ENCODE data around the gene CDC42SE2. TPM values are rescaled to one million over a fixed set of nuclear protein-coding genes. Genes with fewer than 3 reads are reported as not detected.

CDC42SE2 gene
- total and polyA plus RNA-seq, 2 donors, result 18.6 to 45.5 TPM

GRCh38 chr5:131361677-131362315, 97.9 kb downstream of the CDC42SE2 start:
- H3K27ac ChIP-seq (ENCODE audit: low read depth), result no peak overlapping the region
- DNase-seq (ENCODE audit: extremely low spot score), result no peak
- no peak overlapping the region for H3K4me3 ChIP-seq (ENCODE audit: low read depth, low read length)
- 90% methylated on average over 15 of the region's 15 CpGs for WGBS
- no peaks in the 10 kb centered on the region for H3K4me1 ChIP-seq (ENCODE audit: insufficient read depth)
- peaks cover 3% of the 10 kb centered on the region for H3K36me3 ChIP-seq (ENCODE audit: insufficient read depth)

GRCh38 chr5:131363811-131364506, 100.1 kb downstream of the CDC42SE2 start:
- 85% methylated on average over 6 of the region's 6 CpGs for WGBS
- no peak overlapping the region for H3K27ac ChIP-seq (ENCODE audit: low read depth)
- no peaks in the 10 kb centered on the region for H3K4me1 ChIP-seq (ENCODE audit: insufficient read depth)
- peaks cover 3% of the 10 kb centered on the region for H3K36me3 ChIP-seq (ENCODE audit: insufficient read depth)
- no peak overlapping the region for H3K4me3 ChIP-seq (ENCODE audit: low read depth, low read length)
- no peak for DNase-seq (ENCODE audit: extremely low spot score)

DNA sequence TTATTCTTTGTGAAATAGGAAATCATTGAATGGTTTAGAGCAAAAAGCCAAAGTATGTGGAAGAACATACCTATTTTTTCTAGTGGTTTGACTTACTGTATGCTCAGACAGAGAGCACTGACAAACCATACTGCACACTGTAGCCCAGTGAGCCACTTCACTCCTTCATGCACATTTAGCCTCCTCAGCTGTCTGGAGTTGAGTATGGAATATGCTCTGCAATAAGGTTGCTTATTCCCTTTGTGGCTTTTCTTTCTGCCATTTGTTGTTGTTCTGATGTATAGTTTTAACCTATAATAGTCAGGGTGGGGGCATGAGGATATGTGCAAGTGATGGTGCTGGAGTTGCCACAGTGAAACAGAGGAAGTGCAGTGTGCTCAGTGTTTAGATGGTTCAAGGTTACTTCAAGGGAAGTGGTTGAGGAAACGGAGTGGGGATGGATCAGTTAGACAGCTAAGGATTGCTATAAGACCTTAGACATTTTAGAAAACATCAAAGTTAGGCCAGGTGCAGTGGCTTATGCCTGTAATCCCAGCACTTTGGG, 100.7 kb downstream of the CDC42SE2 start:
- Histone ChIP-seq H3K36me3 (ENCODE audit: insufficient read depth) (no peaks in the 10 kb centered on the region), H3K27ac (ENCODE audit: low read depth) (no peak overlapping the region), H3K4me1 (ENCODE audit: insufficient read depth) (no peaks in the 10 kb centered on the region), H3K4me3 (ENCODE audit: low read depth, low read length) (no peak overlapping the region)
- 82% methylated on average over 1 of the region's 1 CpG for WGBS
- no peak for DNase-seq (ENCODE audit: extremely low spot score)

- H3K4me1 ChIP-seq (ENCODE audit: insufficient read depth), result no peaks in the 10 kb centered on the region
- H3K36me3 ChIP-seq (ENCODE audit: insufficient read depth), result no peaks in the 10 kb centered on the region
- DNase-seq (ENCODE audit: extremely low spot score), result no peak
- H3K27ac ChIP-seq (ENCODE audit: low read depth), result no peak overlapping the region
- 93% methylated on average over 3 of the region's 3 CpGs for WGBS
- H3K4me3 ChIP-seq (ENCODE audit: low read depth, low read length), result no peak overlapping the region
Measured at GRCh38 chr5:131366428-131366827, 102.6 kb downstream of the CDC42SE2 start.

- WGBS, result 95% methylated on average over 4 of the region's 4 CpGs
Measured at GRCh38 chr5:131367219-131367860, 103.5 kb downstream of the CDC42SE2 start.

DNA sequence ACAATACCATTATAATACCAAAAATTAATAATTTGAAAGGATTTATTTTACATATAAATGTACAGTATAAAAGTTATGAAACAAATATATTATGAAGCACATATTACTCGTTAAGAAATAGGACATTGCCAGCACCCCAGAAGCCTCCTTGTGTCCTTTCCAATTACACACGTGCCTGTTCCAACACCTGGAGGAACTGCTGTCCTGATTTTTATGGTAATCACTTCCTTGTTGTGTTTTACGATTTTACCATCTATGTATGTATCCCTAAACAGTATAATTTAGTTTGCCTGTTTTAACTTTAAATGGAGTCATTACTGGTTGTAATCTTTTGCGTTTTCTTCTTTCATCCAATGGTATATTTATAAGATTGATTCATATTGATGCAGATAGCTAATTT, 105.0 kb downstream of the CDC42SE2 start:
- no peak overlapping the region for H3K27ac ChIP-seq (ENCODE audit: low read depth)
- H3K4me3 ChIP-seq (ENCODE audit: low read depth, low read length), result no peak overlapping the region
- no peaks in the 10 kb centered on the region for H3K36me3 ChIP-seq (ENCODE audit: insufficient read depth)
- 88% methylated on average over 4 of the region's 4 CpGs for WGBS
- H3K4me1 ChIP-seq (ENCODE audit: insufficient read depth), result no peaks in the 10 kb centered on the region
- DNase-seq (ENCODE audit: extremely low spot score), result no peak

More at GRCh38 chr5:131367219-131367860, 103.5 kb downstream of the CDC42SE2 start:
- H3K36me3 ChIP-seq (ENCODE audit: insufficient read depth), result no peaks in the 10 kb centered on the region
- DNase-seq (ENCODE audit: extremely low spot score), result no peak
- H3K4me1 ChIP-seq (ENCODE audit: insufficient read depth), result no peaks in the 10 kb centered on the region
- no peak overlapping the region for H3K27ac ChIP-seq (ENCODE audit: low read depth)
- H3K4me3 ChIP-seq (ENCODE audit: low read depth, low read length), result no peak overlapping the region

DNA sequence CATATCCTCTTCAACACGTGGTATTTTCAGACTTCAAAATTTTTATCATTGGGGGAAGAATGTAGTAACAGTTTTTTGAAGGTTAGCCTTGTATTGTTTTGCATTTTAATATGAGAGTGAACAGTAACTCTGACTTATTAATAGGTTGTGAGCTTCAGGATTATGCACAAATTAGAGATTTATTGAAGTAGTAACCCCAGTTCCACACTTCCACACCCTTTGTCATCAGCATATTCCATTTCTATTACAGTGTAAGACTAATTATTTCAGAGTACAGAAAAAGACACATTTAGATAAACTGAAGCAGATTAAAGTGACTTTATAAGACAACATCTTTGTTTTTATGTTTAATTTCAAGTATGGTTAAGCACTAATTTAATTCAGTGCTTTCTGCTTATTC, 105.7 kb downstream of the CDC42SE2 start:
- no peak for DNase-seq (ENCODE audit: extremely low spot score)
- 73% methylated on average over 1 of the region's 1 CpG for WGBS
- H3K4me3 ChIP-seq (ENCODE audit: low read depth, low read length), result no peak overlapping the region
- H3K4me1 ChIP-seq (ENCODE audit: insufficient read depth), result no peaks in the 10 kb centered on the region
- no peaks in the 10 kb centered on the region for H3K36me3 ChIP-seq (ENCODE audit: insufficient read depth)
- H3K27ac ChIP-seq (ENCODE audit: low read depth), result no peak overlapping the region

- Histone ChIP-seq H3K36me3 (ENCODE audit: insufficient read depth) (no peaks in the 10 kb centered on the region), H3K4me3 (ENCODE audit: low read depth, low read length) (no peak overlapping the region), H3K27ac (ENCODE audit: low read depth) (no peak overlapping the region), H3K4me1 (ENCODE audit: insufficient read depth) (no peaks in the 10 kb centered on the region)
- WGBS, result 88% methylated on average over 2 of the region's 2 CpGs
- DNase-seq (ENCODE audit: extremely low spot score), result no peak
Measured at GRCh38 chr5:131371835-131372234, 108.0 kb downstream of the CDC42SE2 start.

DNA sequence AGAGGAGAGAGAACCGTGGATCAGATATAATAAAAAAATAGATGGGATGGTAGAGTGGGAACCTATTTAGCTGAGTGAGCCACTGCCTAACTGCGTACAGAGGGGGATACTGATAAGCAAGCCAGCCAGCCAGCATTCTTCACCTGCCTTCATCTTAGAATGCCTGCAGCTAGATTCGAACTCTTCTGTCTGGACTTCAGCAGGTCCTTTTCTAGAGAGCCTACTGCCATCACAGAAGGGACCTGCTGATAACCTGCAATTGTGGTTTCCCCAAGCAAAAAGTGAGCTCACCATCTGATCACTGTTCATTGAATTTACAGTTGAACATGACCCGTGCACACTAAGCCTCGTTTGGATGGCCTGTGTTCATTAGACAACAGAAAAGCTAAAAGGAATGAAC, 109.4 kb downstream of the CDC42SE2 start:
- Histone ChIP-seq H3K4me3 (ENCODE audit: low read depth, low read length) (no peak overlapping the region), H3K36me3 (ENCODE audit: insufficient read depth) (no peaks in the 10 kb centered on the region), H3K4me1 (ENCODE audit: insufficient read depth) (no peaks in the 10 kb centered on the region), H3K27ac (ENCODE audit: low read depth) (no peak overlapping the region)
- WGBS, result 88% methylated on average over 5 of the region's 5 CpGs
- DNase-seq (ENCODE audit: extremely low spot score), result no peak

DNA sequence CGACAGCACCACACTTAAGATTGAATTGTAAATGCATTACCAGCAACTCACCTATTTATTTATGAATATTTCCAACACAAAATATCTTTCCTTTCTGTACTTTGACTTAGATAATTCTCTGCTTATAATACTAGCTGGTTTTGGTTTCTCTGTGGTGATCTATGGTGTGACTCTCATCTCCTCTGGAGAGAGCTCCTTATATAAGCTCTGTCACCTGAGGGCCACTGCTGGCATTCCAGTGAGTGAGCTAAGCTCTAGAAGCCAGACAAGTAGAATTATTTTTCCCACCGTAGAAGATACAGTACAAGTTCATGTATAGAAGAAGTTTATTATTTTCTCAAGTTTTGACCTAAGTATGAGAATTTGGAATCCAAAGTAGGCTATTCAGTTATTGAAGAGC, 111.5 kb downstream of the CDC42SE2 start:
- Histone ChIP-seq H3K4me3 (ENCODE audit: low read depth, low read length) (no peak overlapping the region), H3K36me3 (ENCODE audit: insufficient read depth) (no peaks in the 10 kb centered on the region), H3K27ac (ENCODE audit: low read depth) (no peak overlapping the region), H3K4me1 (ENCODE audit: insufficient read depth) (no peaks in the 10 kb centered on the region)
- WGBS, result 85% methylated on average over 2 of the region's 2 CpGs
- no peak for DNase-seq (ENCODE audit: extremely low spot score)

DNA sequence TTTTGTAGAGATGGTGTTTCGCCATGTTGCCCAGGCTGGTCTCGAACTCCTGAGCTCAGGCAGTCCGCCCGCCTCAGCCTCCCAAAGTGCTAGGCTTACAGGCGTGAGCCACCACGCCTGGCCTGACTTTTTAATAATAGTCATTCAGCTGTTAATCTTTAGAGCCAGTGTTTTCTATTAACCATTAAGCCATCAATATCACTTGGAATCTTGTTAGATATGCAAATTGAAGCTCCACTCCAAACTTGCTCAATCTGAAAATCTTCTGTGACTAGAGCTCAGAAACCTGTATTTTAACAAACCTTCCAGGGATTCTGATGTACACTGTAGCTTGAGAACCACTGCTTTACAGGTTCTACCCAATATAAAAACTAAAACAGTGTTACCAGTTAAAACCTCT, 113.5 kb downstream of the CDC42SE2 start:
- Histone ChIP-seq H3K4me1 (ENCODE audit: insufficient read depth) (peaks cover 1% of the 10 kb centered on the region), H3K36me3 (ENCODE audit: insufficient read depth) (no peaks in the 10 kb centered on the region), H3K4me3 (ENCODE audit: low read depth, low read length) (no peak overlapping the region), H3K27ac (ENCODE audit: low read depth) (no peak overlapping the region)
- no peak for DNase-seq (ENCODE audit: extremely low spot score)
- WGBS, result 96% methylated on average over 6 of the region's 6 CpGs

GRCh38 chr5:131377785-131378325, 114.0 kb downstream of the CDC42SE2 start:
- H3K4me1 ChIP-seq (ENCODE audit: insufficient read depth), result peaks cover 1% of the 10 kb centered on the region
- H3K36me3 ChIP-seq (ENCODE audit: insufficient read depth), result no peaks in the 10 kb centered on the region
- WGBS, result 49% methylated on average over 2 of the region's 2 CpGs
- no peak overlapping the region for H3K4me3 ChIP-seq (ENCODE audit: low read depth, low read length)
- no peak overlapping the region for H3K27ac ChIP-seq (ENCODE audit: low read depth)
- DNase-seq (ENCODE audit: extremely low spot score), result no peak

DNA sequence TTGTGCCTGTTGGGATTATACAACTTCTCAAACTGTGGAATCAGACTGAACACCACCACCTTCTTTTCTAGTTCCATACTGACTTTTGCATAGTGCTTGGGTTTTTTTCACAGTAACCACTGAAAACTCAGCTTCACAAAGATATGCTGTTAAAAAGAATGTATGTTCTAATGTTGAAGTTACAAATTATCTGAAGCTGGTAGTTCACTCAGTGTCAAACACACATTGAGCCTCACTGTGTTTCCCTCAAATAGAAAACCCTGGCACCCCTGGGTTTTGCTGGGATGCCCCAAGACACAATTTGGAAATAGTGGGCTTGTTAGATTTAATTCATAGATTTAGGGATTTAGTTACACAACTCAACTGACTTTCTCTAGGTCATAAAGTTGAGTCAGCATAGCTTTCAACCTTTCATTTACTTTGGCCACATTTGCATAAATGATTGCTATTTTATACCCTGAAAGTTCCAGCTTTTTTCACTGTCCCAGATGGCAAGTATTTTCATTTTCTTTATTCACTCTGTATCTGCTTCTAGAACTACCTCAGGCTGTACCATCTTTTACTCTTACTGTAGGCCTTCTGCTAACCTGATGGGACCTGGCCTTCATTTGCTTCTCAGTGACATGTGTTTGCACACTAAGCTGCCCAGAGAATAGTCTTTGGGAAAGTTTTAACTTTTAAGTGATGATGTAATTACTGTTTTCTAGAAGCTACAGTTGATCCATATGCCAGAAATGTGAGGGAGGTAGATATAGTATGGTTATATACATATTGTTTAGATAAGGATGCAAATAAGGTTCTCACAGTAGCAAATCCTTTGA, 115.1 kb downstream of the CDC42SE2 start:
- Histone ChIP-seq H3K27ac (ENCODE audit: low read depth) (no peak overlapping the region), H3K4me1 (ENCODE audit: insufficient read depth) (peaks cover 1% of the 10 kb centered on the region), H3K36me3 (ENCODE audit: insufficient read depth) (no peaks in the 10 kb centered on the region), H3K4me3 (ENCODE audit: low read depth, low read length) (no peak overlapping the region)
- DNase-seq (ENCODE audit: extremely low spot score), result no peak

All from urinary bladder (tissue), 4 donors.